WERI-Rb-1 (cell line): ENCODE results near the gene HOGA1.
A peak's percentile ranks its signal among the peaks of the same experiment; 100 is the strongest.

Experiments
- DNase-seq: peaks from one replicate; pipeline ENCODE4 v3.0.0-alpha.2; 2020
- H3K27ac ChIP-seq: fragments of 250-450 bp; sonication (Bioruptor Pico); 2 replicates; pipeline ENCODE4 v1.5.1; 2020; ENCODE audit warnings: mild to moderate bottlenecking, moderate library complexity
- H3K27me3 ChIP-seq: fragments of 250-450 bp; sonication (Bioruptor Pico); 2 replicates; pipeline ENCODE4 v1.5.1; 2021; ENCODE audit warnings: mild to moderate bottlenecking, low read depth, moderate library complexity; ENCODE audit not compliant: insufficient read depth, severe bottlenecking
- H3K36me3 ChIP-seq: fragments of 250-450 bp; sonication (Bioruptor Pico); 2 replicates; pipeline ENCODE4 v1.5.1; 2020; ENCODE audit warnings: mild to moderate bottlenecking, moderate library complexity
- H3K4me3 ChIP-seq: 2 replicates; pipeline ENCODE4 v1.5.1; 2011; ENCODE audit warnings: low read depth, mild to moderate bottlenecking, control low read depth, low read length
- H3K9me3 ChIP-seq: fragments of 250-450 bp; sonication (Bioruptor Pico); 2 replicates; pipeline ENCODE4 v1.5.1; 2021; ENCODE audit warnings: mild to moderate bottlenecking, moderate library complexity; ENCODE audit not compliant: severe bottlenecking
- CTCF ChIP-seq: IDR thresholded peaks from 2 replicates; pipeline ENCODE4 v1.5.1; 2011; ENCODE audit warnings: low read depth, mild to moderate bottlenecking, control low read depth, inconsistent platforms, low read length

HOGA1 gene

GRCh38 chr10:97570789-97571471 lies 13.3 kb upstream of the HOGA1 start:
- no peaks in the 10 kb centered on the region for H3K9me3 ChIP-seq
- H3K4me3 ChIP-seq: no peak overlapping the region
- no peak for TF ChIP-seq CTCF
- no peaks in the 10 kb centered on the region for H3K27me3 ChIP-seq
- DNase-seq: peak; percentile 46
- no peak overlapping the region for H3K27ac ChIP-seq
- H3K36me3 ChIP-seq: no peaks in the 10 kb centered on the region

- H3K9me3 ChIP-seq: no peaks in the 10 kb centered on the region
- H3K36me3 ChIP-seq: no peaks in the 10 kb centered on the region
- peak overlapping the region; percentile 32; the same call in 1 of the 2 replicates for H3K27ac ChIP-seq
- no peaks in the 10 kb centered on the region for H3K27me3 ChIP-seq
- DNase-seq: no peak
- no peak overlapping the region for H3K4me3 ChIP-seq
- no peak for TF ChIP-seq CTCF
Measured at GRCh38 chr10:97571622-97572021, 12.6 kb upstream of the HOGA1 start.

- no peak within 1 kb of the TSS for H3K4me3 ChIP-seq
- H3K9me3 ChIP-seq: no peaks in the 10 kb centered on the region
- H3K27me3 ChIP-seq: no peaks in the 10 kb centered on the region
- no peaks in the 10 kb centered on the region for H3K36me3 ChIP-seq
- TF ChIP-seq CTCF: peak; percentile 99
- H3K27ac ChIP-seq: peak within 1 kb of the TSS; percentile 32; the same call in 1 of the 2 replicates
- peak; percentile 77 for DNase-seq
Measured at GRCh38 chr10:97572214-97572989, 11.8 kb upstream of the HOGA1 start, which contains the start of gene ANKRD2. ANKRD2 (plus strand) TSS chr10:97572779; CDS start chr10:97572789, 10 bp downstream.

- no peaks in the 10 kb centered on the region for H3K27me3 ChIP-seq
- H3K9me3 ChIP-seq: no peaks in the 10 kb centered on the region
- H3K4me3 ChIP-seq: no peak overlapping the region
- H3K27ac ChIP-seq: no peak overlapping the region
- DNase-seq: no peak
- no peak for TF ChIP-seq CTCF
- H3K36me3 ChIP-seq: no peaks in the 10 kb centered on the region
Measured at GRCh38 chr10:97573021-97573420, 11.2 kb upstream of the HOGA1 start.

GRCh38 chr10:97573672-97574071 lies 10.5 kb upstream of the HOGA1 start:
- no peaks in the 10 kb centered on the region for H3K9me3 ChIP-seq
- no peak overlapping the region for H3K4me3 ChIP-seq
- no peak overlapping the region for H3K27ac ChIP-seq
- no peak for TF ChIP-seq CTCF
- H3K36me3 ChIP-seq: no peaks in the 10 kb centered on the region
- no peak for DNase-seq
- no peaks in the 10 kb centered on the region for H3K27me3 ChIP-seq
